Measurements from ENCODE around the gene NUP93. TPM values are rescaled to one million over a fixed set of nuclear protein-coding genes. Genes with fewer than 3 reads are reported as not detected.

Gene NUP93
- total and polyA plus RNA-seq, 2 experiments from 2014 or later, result 139 to 187 TPM

- Histone ChIP-seq H3K4me3 (no peak overlapping the region), H3K27me3 (ENCODE audit: insufficient read depth) (no peaks in the 10 kb centered on the region), H3K79me2 (replicated peaks; ENCODE audit: insufficient read depth) (peaks cover 74% of the 10 kb centered on the region), H3K4me1 (ENCODE audit: insufficient read depth) (peaks cover 10% of the 10 kb centered on the region; the same call in 1 of the 2 replicates), H3K4me2 (no peak overlapping the region), H2AFZ (no peak overlapping the region), H3K36me3 (ENCODE audit: insufficient read depth) (no peaks in the 10 kb centered on the region), H4K20me1 (replicated peaks; ENCODE audit: insufficient read depth) (peaks cover 16% of the 10 kb centered on the region), H3K27ac (ENCODE audit: low read depth) (no peak overlapping the region), H3F3A (replicated peaks; ENCODE audit: low read depth) (no peaks in the 10 kb centered on the region), H3K9me2 (ENCODE audit: insufficient read depth) (no peaks in the 10 kb centered on the region)
- peaks cover 27% of the 10 kb centered on the region for H3K4me1 Mint-ChIP-seq
- no peaks in the 10 kb centered on the region for H3K27me3 Mint-ChIP-seq (ENCODE audit: insufficient read depth, low read depth, poor library complexity)
- H3K9me3 Mint-ChIP-seq, result no peaks in the 10 kb centered on the region
- H3K27ac Mint-ChIP-seq, result no peak overlapping the region; the same call in 1 of the 2 replicates
- DNase-seq (ENCODE audit: low spot score), result no peak
- H3K36me3 Mint-ChIP-seq (ENCODE audit: low read depth), result 0 out of 3 replicates have a peak, but pooled peaks cover under 1% of the 10 kb centered on the region
- no peak for TF ChIP-seq ETS1 (IDR thresholded peaks at IDR 0.05)
- no peak for TF ChIP-seq CTCF (conservative IDR thresholded peaks at IDR 0.05; ENCODE audit: low read depth in 2 of 2)
- no peak for TF ChIP-seq EZH2 (IDR thresholded peaks at IDR 0.05; ENCODE audit: low read depth, unreplicated experiment)
- TF ChIP-seq ZNF331 (CRISPR knock-in tag; IDR thresholded peaks at IDR 0.05; ENCODE audit: low read depth), result no peak
- TF ChIP-seq POLR2AphosphoS5 (IDR thresholded peaks at IDR 0.05; ENCODE audit: low read depth), result no peak
- TF ChIP-seq STAT1 (IDR thresholded peaks at IDR 0.05; ENCODE audit: unreplicated experiment), result no peak
- TF ChIP-seq ZNF114 (CRISPR knock-in tag; IDR thresholded peaks at IDR 0.05), result no peak
- ATAC-seq, result no peak
- H3K4me3 Mint-ChIP-seq, result no peak overlapping the region
These were observed 39.7 kb downstream of the NUP93 start for GRCh38 chr16:56769677-56770076.

- Histone ChIP-seq H4K20me1 (replicated peaks; ENCODE audit: insufficient read depth) (peaks cover 16% of the 10 kb centered on the region), H3K4me2 (no peak overlapping the region), H3K36me3 (ENCODE audit: insufficient read depth) (no peaks in the 10 kb centered on the region), H3K4me1 (ENCODE audit: insufficient read depth) (peaks cover 22% of the 10 kb centered on the region; the same call in 1 of the 2 replicates), H3K4me3 (no peak overlapping the region), H3F3A (replicated peaks; ENCODE audit: low read depth) (no peaks in the 10 kb centered on the region), H3K27me3 (ENCODE audit: insufficient read depth) (no peaks in the 10 kb centered on the region), H3K79me2 (replicated peaks; ENCODE audit: insufficient read depth) (peaks cover 87% of the 10 kb centered on the region), H2AFZ (no peak overlapping the region), H3K27ac (ENCODE audit: low read depth) (0 out of 2 replicates have a peak overlapping the region, but pooled peaks have one; percentile 52), H3K9me2 (ENCODE audit: insufficient read depth) (no peaks in the 10 kb centered on the region)
- no peak overlapping the region for H3K4me3 Mint-ChIP-seq
- peaks cover 36% of the 10 kb centered on the region for H3K4me1 Mint-ChIP-seq
- no peaks in the 10 kb centered on the region for H3K27me3 Mint-ChIP-seq (ENCODE audit: insufficient read depth, low read depth, poor library complexity)
- no peak for ATAC-seq
- H3K9me3 Mint-ChIP-seq, result no peaks in the 10 kb centered on the region
- no peaks in the 10 kb centered on the region for H3K36me3 Mint-ChIP-seq (ENCODE audit: low read depth)
- H3K27ac Mint-ChIP-seq, result no peak overlapping the region
- DNase-seq (ENCODE audit: low spot score), result no peak
- TF ChIP-seq POLR2AphosphoS5 (IDR thresholded peaks at IDR 0.05; ENCODE audit: low read depth) (no peak), ZNF331 (CRISPR knock-in tag; IDR thresholded peaks at IDR 0.05; ENCODE audit: low read depth) (no peak), REST (IDR thresholded peaks at IDR 0.05; ENCODE audit: unreplicated experiment) (no peak), EZH2phosphoT487 (IDR thresholded peaks at IDR 0.05; ENCODE audit: unreplicated experiment) (no peak), CTCF (conservative IDR thresholded peaks at IDR 0.05; ENCODE audit: low read depth in 2 of 2) (no peak), ZNF114 (CRISPR knock-in tag; IDR thresholded peaks at IDR 0.05) (no peak), EZH2 (IDR thresholded peaks at IDR 0.05; ENCODE audit: low read depth, unreplicated experiment) (no peak), NANOG (IDR thresholded peaks at IDR 0.05; ENCODE audit: borderline replicate concordance) (no peak), ETS1 (IDR thresholded peaks at IDR 0.05) (no peak), STAT1 (IDR thresholded peaks at IDR 0.05; ENCODE audit: unreplicated experiment) (no peak), CREB1 (CRISPR knock-in tag; IDR thresholded peaks at IDR 0.05; ENCODE audit: low read depth) (no peak), JUNB (IDR thresholded peaks at IDR 0.05; ENCODE audit: unreplicated experiment) (no peak)
These were observed 41.8 kb downstream of the NUP93 start for GRCh38 chr16:56771558-56772279.

Data from GM23338 (cell line).